NCI-H2196 treated with DMSO at 0.1 percent for 48 hours (cell line): ENCODE measurements around the gene TTC7B.

ENCODE experiments used
- DNase-seq: peaks from one replicate; lab custom pipeline; 2025; ENCODE audit not compliant: unreplicated experiment; lab: John Stamatoyannopoulos, UW

The TTC7B gene

DNA sequence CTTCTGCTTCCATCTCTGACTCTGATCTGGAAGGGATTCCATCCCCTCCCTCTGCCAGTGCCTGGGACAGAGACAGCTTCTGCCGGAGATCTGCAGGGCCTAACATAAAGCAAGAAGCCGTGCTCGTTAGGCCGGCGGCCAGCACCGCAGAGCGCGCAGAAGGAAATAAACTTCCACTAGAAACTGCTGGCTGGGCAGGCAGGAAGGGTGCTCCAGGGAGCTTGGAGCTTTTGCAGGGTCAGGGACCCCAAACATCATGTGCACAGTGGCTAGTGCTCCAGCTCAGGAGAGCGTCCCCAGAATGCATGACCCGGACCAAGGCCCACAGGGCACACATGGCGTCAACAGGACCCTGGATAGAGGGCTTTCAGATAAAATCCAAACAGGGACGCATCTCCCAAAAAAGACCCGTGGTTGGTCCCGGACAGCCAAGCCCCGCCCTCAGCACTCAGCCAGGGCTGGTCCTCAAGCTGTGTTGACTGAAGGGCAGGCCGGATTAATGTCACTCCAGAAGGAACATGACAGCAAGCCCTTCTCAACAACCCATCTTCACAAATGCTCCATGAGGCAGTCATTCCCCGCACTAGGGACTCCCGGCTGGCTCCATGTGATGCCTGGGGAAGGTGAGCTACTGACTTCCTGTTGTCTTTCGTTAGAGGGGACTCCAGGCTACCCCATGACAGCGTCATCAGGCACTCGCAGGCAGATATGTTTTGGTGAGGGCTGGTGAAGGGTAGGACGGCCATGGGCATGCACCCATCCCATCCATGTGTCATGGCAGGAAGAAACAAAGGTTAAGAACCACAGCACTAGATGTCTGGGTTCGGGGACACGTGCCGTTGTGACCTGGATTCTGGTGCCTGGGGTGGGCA, 297.9 kb downstream of the TTC7B start:
- no peak for DNase-seq

DNA sequence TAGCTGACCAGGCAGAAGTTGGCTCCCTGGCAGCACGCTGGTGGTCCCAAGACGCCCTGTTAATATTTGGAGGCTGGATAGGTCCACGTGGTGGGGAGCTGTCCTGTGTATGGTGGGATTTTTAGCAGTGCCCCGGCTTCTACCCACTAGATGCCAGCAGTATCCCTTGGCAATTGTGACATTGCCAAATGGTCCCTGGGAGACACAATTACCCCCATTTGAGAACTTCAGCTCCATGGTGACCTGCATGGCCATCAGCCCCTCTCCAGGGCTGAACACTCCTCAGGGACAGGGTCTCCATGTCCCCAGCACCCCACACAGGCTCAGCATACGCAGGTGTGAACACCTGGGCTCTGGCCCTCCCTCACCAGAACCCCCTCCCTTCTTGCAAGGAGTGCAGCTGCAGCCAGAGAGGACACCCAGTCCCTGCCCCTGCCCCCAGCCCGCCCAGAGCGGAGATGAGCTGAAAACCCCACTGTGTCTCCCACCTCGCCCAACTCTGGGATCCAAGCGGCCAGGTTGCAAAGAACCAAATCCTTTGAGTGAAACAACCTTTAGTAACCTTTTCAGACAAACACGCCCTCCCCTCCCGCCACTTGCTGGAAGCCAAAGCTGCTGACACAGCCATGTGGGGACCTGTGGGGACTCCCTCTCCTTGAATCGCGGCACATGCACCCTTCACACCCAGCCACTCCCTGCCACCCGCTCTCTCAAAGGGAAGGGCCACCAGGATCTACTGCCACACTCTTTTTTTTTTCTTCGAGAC, 299.0 kb downstream of the TTC7B start:
- no peak for DNase-seq

DNA sequence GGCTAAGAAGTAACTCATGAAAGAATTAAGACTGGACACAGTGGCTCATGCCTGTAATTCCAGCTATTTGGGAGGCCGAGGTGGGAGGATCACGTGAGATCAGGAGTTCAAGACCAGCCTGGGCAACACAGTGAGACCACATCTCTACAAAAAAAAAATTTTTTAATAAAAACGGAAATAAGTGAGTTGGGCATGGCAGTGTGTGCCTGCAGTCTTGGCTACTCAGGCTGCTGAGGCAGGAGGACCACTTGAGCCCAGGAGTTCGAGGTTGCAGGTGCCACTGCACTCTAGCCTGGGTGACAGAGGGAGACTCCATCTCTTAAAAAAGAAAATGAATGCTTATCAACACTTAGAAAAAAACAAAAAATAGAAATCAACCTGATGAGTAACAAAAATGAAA, 301.7 kb downstream of the TTC7B start:
- no peak for DNase-seq

DNA sequence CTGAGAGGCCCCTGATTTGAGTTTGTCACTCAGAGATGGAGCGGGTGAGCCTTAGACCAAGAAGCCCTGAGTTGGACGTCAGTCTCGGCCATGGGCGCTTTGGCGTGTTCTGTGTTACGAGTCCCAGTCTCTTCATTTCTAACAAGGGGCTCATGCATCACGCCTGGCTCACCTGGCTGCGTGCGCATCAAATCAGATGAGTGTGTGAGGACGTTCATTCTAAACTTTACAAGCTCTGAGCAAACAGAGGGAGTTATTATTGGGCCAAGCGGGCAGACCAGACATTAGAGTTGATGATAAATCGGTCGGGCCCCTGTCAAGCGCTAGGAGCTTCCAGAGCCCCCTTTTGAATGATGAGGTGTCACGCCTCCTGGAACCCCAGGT, 302.2 kb downstream of the TTC7B start:
- no peak for DNase-seq

DNA sequence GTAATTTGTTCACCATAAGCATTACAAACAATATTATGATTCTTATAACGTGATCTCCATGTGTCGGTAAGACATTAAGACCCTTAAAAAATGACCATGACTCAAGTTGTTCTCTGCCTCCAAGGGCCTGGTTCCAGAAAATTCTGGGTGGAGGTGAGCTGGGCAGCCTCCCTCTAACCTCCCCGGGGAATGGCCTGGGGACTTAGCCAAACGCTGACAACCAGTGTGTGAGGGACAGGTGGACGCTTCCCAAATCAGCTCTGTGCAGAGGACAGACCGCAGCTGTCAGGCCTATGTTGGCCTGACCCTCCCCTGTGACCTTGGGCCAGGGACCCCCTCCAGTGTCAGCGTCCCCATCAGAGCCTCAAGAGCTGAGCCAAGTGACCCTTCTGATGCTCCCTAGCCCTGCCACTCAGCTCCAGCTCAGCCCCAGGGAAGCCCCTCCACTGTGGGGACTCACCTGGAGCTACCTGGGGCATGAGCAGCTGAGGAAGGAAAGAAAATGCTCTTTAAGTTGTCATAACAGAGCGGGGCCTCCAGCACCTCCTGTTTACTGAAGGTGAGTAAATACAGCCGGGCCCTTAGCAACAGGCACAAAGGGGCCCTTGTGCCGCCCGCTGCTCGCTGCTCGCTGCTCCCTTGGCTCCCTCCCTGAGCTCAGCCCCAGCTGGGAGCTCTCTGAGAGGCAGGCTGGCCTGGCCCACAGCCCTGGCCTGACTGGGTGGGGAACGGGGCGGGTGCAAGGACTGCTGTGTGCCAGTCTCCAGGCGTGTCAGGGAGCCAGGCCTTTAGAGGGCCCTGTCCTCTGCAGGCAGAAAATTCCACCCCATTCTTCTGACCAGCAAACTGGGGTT, 302.8 kb downstream of the TTC7B start:
- peak; percentile 78 for DNase-seq

DNA sequence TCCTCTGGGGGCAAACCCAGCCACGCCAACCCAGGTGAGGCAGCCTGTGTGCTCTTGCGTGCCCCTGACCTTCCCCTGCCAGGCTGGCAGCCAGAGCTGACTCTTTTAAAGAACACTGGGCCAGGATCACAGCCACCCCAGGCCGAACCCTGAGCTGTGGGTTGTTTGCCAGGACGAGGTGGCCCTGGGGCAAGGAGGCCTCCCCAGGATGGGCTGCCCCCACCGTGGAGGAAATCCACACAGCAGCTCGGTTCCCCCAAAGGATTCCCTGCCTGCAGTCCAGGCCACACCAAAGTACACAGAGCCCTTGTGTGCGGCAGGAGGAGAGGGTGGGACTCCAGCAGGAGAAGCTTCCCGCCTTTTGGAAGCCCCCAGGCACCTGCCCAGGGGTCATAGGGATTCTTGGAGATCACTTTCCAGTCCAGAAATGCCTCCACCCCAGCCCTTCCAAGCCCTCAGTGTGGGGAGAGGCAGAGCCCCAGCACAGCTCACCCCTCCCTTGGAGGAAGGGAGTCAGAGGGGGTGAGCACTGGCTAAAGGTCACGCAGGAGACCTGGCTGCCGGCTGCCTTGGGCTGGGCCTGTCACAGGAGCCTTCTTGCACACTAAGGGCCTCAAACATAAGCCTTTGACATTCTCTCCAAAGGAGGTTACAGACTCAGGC, 303.8 kb downstream of the TTC7B start:
- DNase-seq, result no peak

DNA sequence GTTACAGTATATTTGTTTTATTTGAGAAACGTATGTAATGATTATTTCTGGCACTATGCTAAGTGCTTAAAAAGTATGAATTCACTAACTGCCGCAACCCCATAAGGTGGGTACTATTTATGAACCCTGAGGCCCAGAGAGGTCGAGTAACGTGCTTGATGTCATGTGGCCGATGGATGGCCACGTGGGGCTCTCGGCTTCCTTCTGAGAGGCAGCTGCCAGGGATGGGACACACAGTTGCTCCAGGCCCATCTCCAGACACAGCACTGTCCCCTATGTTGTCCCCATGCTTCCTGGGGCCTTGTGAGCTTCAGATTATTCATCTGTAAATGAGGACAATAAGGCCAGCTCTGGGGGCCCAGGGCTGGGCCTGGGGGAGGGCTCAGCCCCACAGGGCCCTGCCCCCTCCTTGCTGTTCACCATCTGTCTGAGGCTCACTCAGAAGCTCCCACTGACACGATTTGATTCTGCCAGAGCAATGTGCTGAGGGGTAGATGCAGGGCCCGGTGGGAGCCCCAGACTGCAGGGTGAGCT, 304.4 kb downstream of the TTC7B start:
- no peak for DNase-seq

DNA sequence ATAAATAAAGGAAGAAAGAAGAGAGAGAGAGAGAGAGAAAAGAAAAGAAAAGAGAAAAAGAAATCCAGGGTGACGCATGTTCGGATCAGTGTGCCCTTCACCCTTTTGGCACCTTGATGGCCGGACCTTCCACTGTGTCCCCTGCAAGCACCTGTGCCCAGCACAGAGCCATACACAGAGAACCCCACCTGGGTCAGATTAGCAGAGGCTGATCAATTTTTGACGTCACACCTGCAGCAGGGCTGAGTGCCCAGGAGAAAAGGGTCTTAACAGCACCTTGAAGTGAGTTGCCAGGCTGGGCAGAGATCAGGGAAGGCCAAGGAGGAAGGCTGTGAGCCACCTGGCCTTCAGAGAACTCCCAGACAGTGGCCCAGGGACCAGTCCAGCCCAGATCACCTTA, 305.0 kb downstream of the TTC7B start:
- DNase-seq, result no peak

DNA sequence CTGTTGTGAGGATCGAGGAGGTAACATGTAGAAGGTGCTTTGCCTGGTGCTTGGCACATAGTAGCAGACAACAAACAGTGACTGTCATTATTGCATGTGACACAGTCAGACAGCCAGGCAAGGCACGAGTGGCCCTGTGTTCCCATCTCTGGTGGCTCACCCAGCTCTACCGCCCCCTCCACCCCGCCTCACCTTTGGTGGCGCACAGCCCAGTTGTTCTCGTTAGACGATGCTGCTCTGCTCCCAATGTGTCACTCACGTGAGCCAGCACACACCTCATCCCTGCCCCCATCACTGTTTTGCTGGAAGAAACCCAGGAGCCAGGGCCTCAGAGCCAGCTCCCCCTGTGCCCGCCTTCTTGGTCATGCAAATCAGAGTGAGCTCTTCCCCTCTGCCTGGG, 306.1 kb downstream of the TTC7B start:
- DNase-seq, result peak; percentile 37

DNA sequence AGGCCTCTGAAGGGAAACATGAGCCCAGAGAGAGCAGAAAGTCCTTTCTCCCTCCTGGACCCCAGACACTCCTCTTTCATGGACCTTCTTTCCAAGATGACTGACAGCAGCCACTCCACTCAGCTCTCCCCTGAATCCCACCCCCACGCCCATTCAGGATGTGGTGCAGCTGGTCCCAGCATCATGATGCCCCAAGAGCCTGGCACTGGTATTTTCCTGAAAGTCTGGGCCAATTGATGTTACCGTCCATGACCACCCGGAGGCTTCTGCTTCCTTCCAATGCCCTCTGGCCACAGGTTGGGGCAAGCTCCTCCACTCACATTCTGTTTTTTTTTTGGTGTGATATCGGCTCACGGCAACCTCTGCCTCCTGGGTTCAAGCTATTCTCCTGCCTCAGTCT, 306.8 kb downstream of the TTC7B start:
- DNase-seq, result no peak

DNA sequence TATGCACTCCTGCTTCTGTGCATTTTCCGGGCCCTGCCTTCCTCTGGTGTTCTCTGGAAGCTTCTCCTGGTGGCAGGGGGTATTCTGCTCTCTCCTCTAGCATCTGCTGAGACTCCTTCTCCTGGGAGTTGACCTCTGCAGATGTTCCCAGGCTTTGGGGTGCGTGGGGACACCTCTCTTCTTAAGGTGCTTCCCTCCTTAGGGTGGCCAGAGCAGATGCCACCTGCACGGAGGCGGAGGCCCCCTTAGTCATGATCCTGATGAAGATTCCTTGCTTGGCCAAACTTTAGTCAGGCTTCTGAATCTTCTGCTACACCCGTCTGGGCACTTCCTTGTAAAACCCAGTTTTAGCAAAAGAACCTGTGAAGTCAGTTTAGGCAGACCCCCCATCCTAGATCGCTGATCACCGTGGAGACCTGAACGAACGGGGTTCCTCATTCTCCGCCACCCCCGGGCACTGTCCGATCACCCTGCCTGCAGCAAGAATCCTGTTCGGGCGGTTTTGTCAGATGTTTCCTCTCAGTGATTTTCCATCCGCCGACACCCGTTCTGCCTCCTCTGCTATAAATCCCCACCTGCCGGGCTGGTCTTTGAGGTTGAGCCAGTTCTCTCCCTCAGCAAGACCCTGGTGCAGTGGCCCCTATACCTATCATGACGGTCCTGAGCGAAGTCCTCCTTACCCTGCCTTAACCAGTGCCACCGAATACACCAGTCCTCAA, 307.5 kb downstream of the TTC7B start:
- no peak for DNase-seq

DNA sequence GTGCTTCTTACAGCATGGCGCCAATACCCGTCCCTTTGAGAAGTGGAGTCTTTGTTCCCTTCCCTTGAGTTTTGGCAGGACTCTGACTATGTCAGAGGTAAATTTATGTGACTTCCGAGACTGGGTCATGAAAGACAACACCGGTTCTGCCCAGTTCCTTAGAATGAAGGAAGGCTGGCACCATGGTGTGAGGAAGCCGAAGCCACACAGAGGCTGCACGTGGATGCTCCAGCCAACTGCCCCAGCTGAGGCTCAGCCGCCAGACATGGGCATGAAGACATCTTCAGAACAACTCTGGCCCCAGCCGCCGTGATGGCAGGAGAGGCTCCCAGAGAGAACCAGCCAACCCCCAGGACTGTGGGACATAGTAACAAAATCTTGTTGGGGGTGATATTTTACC, 308.2 kb downstream of the TTC7B start:
- no peak for DNase-seq

DNA sequence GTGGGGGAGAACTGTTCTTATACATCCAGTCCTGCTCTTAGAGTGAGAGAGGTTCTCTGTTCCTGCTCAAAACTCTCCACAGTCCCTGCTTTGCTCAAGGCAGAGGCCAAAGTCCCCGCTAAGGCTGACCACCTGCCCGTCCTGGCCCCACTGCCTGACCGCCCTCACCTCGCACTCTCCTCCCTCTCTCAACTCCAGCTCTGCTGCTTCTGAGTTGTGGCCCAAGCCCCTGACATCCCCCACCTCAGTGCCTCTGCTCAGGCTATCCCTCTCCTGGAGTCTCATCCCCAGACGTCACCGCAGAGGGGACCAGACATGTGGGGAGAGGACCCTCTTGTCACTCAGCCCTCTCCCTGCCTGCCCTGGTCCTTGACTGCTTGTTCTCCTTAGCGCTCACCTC, 308.8 kb downstream of the TTC7B start:
- DNase-seq, result no peak

DNA sequence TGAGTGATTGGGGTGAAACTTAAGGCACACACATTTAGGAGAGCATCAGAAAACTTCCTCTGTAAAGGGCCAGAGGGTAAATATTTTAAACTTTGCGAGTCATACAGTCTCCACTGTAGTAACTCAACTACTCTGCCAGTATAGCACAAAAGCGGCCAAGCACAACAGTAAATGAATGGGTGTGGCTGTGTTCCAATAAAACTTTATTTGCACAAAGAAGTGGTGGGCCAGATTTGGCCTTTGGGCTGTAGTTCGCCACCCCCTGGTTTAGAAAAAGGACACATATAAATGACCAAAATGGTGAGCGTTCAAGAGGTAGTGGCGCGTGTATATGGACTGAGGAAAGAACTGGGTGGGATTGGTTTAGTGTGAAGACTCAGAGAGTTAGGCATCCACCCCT, 309.5 kb downstream of the TTC7B start:
- DNase-seq, result no peak

DNA sequence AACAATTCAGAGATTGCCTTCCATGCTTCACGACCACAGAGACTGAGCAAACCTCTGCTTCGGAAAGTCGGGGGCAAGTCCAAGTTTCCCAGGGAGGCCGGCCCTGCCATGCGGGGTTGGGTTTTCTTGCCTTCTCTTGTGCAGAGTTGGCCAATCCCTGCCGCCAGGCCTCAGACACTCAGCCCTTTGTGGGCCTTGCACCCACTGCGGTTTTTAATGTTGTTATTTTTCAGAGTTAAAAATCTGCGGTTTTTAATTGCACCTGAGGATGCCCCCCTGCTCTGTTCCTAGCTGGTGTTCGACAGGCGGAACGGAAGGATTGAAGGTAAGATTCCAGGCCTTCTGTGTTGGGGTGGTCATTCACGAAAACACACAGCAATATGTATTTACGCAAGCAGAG, 310.7 kb downstream of the TTC7B start:
- no peak for DNase-seq

DNA sequence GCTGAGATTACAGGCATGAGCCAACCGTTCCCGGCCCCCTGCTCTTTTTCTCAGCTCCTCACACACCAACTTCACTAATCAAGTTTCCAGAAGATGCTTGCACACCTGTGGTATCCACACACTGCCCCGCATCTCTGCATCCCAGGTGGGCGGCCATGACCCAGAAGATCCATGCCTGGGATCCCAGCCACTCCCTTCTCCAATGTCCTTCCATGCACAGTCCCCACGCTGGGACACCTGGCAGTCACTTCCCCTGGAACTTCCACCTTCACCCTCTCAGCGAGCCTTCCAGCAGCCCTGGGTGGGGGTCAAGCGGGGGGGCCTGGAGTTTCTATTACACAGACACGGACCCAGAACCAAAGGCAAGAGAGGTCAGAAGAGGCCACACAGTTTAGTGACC, 311.6 kb downstream of the TTC7B start:
- no peak for DNase-seq

DNA sequence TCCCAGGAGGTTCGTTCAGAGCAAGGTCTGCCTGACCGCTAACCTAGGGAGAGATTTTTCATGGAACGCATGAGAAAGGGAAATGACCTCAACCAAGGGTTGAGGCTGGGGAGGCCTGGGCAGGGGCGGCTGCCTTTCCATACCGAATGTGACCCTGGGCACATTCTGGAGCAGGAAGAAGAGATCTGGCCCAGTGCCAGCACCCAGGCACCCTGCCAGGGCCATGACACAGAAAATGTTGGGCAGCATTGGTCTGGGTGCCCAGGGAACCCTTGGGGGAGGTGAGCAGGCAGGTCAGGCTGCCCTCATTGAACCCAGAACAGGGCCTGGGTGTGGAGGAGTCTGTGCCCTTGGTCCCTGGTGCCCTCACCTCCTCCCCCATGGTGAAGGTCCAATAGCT, 312.6 kb downstream of the TTC7B start:
- DNase-seq, result no peak

DNA sequence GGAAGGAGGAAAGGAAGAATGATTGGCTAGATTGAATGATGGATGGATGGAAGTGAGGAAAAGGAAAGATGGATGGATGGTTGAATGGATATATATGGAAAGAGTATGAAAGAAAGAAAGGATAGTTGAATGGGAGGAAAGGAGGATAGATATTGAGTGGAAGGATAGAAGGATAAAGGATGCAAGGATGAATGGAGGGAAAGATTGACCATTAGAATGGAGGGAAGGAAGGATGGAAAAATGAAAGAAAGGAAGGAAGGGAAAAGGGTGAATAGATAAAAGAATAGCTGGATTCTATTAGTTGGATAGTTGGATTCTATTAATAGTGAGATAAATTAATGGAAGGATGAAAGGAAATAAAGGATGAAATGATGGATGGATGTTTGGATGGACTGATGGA, 313.5 kb downstream of the TTC7B start:
- DNase-seq, result no peak

DNA sequence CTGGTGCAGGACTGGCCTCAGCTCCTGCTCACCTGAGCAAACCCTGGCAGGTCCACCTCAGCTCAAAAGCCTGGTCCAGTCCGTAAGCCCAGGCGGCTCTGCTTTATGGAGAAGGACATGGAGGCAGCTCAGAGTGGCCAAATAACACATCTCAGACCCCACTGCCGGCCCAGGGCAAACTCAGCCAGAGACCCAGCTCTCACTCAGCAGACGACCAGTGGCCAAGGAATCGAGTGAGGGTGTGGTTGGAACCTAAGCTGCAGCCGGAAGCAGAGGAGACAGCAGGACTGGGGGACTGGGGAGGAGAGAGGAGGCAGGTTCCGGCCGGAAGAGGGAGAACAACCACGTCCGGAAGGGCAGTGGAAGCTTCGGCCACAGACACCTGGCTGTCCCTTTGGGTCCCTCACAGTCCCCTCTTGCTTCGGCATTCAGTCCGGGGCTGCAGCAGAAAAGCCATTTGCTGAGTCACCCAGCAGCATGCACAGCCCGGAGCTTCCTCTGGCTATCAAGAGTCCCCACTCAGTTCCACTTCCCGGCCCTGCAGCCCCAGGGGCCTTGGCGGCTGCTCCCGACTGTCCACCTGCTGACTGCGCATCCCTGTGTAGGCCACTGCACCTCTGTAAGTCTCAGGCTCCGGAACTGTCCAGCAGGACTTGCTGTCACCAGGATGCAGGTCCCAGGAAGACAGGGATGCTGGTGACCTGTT, 315.4 kb downstream of the TTC7B start:
- DNase-seq, result no peak
